Keratinocyte (primary cell): Measurements from ENCODE around the gene MGLL. TPM values are rescaled to one million over a fixed set of nuclear protein-coding genes. Genes with fewer than 3 reads are reported as not detected.

Source experiments
- DNase-seq: peaks from one replicate; pipeline ENCODE4 v3.0.0-alpha.2; 2011; ENCODE audit warnings: low read depth, missing footprints, low spot score
- FAIRE-seq: peaks from 2 replicates; lab custom pipeline; 2011; peaks lifted over from hg19 to GRCh38; lab: Jason Lieb, UNC
- H2AFZ ChIP-seq: 2 replicates; pipeline ENCODE4 v1.6.0; 2012; ENCODE audit warnings: low read length, control low read depth, inconsistent platforms; ENCODE audit not compliant: control insufficient read depth
- H3K27ac ChIP-seq: 2 replicates; pipeline ENCODE4 v1.5.1; 2011; ENCODE audit warnings: low read length; ENCODE audit not compliant: control insufficient read depth, insufficient read depth
- H3K27me3 ChIP-seq: 3 replicates; pipeline ENCODE4 v1.6.0; 2011; ENCODE audit warnings: low read length; ENCODE audit not compliant: control insufficient read depth, insufficient read depth; ENCODE audit errors: extremely low read depth
- H3K36me3 ChIP-seq, 2 experiments: 2 replicates in 1 of 2; 3 replicates in 1 of 2; pipeline ENCODE4 v1.5.1; 2011; ENCODE audit warnings: low read length in 2 of 2, mild to moderate bottlenecking in 1 of 2; ENCODE audit not compliant: control insufficient read depth in 2 of 2, insufficient read depth in 2 of 2; ENCODE audit errors: extremely low read depth in 1 of 2
- H3K4me1 ChIP-seq: 3 replicates; pipeline ENCODE4 v1.5.1; 2011; ENCODE audit warnings: low read length; ENCODE audit not compliant: control insufficient read depth, insufficient read depth; ENCODE audit errors: extremely low read depth
- H3K4me2 ChIP-seq: 3 replicates; pipeline ENCODE4 v1.6.0; 2011; ENCODE audit warnings: low read depth, low read length; ENCODE audit not compliant: control insufficient read depth, insufficient read depth; ENCODE audit errors: extremely low read depth
- H3K4me3 ChIP-seq, 3 experiments: fragments of 200-600 bp in 1 of 3; sonication (generic) in 1 of 3; 2 replicates in 2 of 3; 3 replicates in 1 of 3; pipeline ENCODE4 v1.5.1; 2011 to 2016; ENCODE audit warnings: low read length in 3 of 3, mild to moderate bottlenecking in 3 of 3, control low read depth in 2 of 3, inconsistent platforms in 1 of 3, low read depth in 1 of 3, mixed read lengths in 1 of 3, mixed run types in 1 of 3, moderate library complexity in 1 of 3; ENCODE audit not compliant: control insufficient read depth in 2 of 3, insufficient read depth in 2 of 3; ENCODE audit errors: extremely low read depth in 1 of 3
- H3K79me2 ChIP-seq: 2 replicates; pipeline ENCODE4 v1.6.0; 2012; ENCODE audit warnings: low read length; ENCODE audit not compliant: control insufficient read depth, insufficient read depth
- H3K9ac ChIP-seq: 3 replicates; pipeline ENCODE4 v1.6.0; 2011; ENCODE audit warnings: low read length; ENCODE audit not compliant: control insufficient read depth, insufficient read depth; ENCODE audit errors: extremely low read depth
- H3K9me1 ChIP-seq: 3 replicates; pipeline ENCODE4 v1.6.0; 2011; ENCODE audit warnings: low read length; ENCODE audit not compliant: control insufficient read depth, insufficient read depth; ENCODE audit errors: extremely low read depth
- H3K9me3 ChIP-seq: 2 replicates; pipeline ENCODE4 v1.5.1; 2012; ENCODE audit warnings: low read depth, low read length; ENCODE audit not compliant: control insufficient read depth
- H4K20me1 ChIP-seq: 3 replicates; pipeline ENCODE4 v1.6.0; 2011; ENCODE audit warnings: low read length; ENCODE audit not compliant: control insufficient read depth, insufficient read depth; ENCODE audit errors: extremely low read depth
- CTCF ChIP-seq, 3 experiments: IDR thresholded peaks in 1 of 3; conservative IDR thresholded peaks in 1 of 3; optimal IDR thresholded peaks in 1 of 3; 2 replicates in 2 of 3; 3 replicates in 1 of 3; pipeline versions ENCODE3 to v1.5.1; 2011; ENCODE audit warnings: low read length in 3 of 3, mild to moderate bottlenecking in 3 of 3, moderate library complexity in 2 of 3, control low read depth in 1 of 3, inconsistent platforms in 1 of 3; ENCODE audit not compliant: insufficient read depth in 2 of 3; ENCODE audit errors: extremely low read depth in 1 of 3
- EZH2 ChIP-seq: IDR thresholded peaks from one replicate; pipeline ENCODE4 v1.6.1; 2012; ENCODE audit warnings: inconsistent platforms, mild to moderate bottlenecking, low read length, moderate library complexity
- dilution Hi-C: fragments of 300-500 bp; cut with MboI; formaldehyde crosslinking; loops from one replicate; pipeline ENCODE4 v1.7.0; 2020; ENCODE audit warnings: low sequenced_read_pairs; ENCODE audit not compliant: extremely low pct_ligation_motif_present
- polyA plus RNA-seq, 5 experiments: library from polyadenylated mRNA; depleted of rRNA in 3 of 5; stranded (reverse) in 3 of 5; stranded (forward) in 1 of 5; unstranded in 1 of 5; fragments of >200 nt; gene quantifications; 1 replicate in 1 of 5; 2 replicates in 3 of 5; 3 replicates in 1 of 5; pipeline versions ENCODE4 v1.2.1 to v1.2.3, GENCODE V29; 2011 to 2012; ENCODE audit warnings: missing spikeins in 2 of 5, low read depth in 1 of 5, low replicate concordance in 1 of 5

MGLL gene
- polyA plus RNA-seq, 1 donor (not counting 4 experiments of a cell fraction or from before 2014, with no cell fraction given), result 17.8 TPM

DNA sequence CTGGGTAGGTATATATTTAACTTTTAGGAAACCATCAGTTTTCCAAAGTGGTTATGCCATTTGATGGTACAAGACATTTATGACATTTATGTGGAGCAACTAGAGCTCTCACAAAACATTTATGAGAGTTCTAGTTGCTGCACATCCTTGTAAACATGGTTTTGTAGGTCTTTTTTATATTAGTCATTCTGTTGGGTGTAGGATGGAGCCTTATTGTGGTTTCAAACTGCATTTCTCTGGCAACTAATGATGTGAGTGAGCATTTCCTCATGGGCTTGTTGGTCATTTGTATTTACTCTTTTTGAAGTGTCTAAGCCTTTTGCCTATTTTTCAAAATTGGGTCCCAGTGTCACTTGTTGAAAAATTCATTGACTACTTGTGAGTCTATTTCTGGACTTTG is 45.7 kb upstream of the MGLL start:
- DNase-seq, result no peak
- dilution Hi-C loops, result no loop called here
- TF ChIP-seq EZH2 (no peak), CTCF (optimal IDR thresholded peaks at IDR 0.05 in 1 of 3, IDR thresholded peaks at IDR 0.05 in 1 of 3, conservative IDR thresholded peaks at IDR 0.05 in 1 of 3; ENCODE audit: extremely low read depth in 1 of 3, insufficient read depth in 2 of 3, low read length in 3 of 3) (no peak)
- Histone ChIP-seq H3K4me3 (no peak overlapping the region), H2AFZ (no peak overlapping the region), H3K36me3 (no peaks in the 10 kb centered on the region), H3K27ac (no peak overlapping the region), H3K9ac (no peak overlapping the region), H3K79me2 (no peaks in the 10 kb centered on the region), H3K27me3 (no peaks in the 10 kb centered on the region), H3K4me2 (no peak overlapping the region), H4K20me1 (no peaks in the 10 kb centered on the region), H3K9me1 (no peaks in the 10 kb centered on the region), H3K9me3 (no peaks in the 10 kb centered on the region), H3K4me1 (no peaks in the 10 kb centered on the region)
- no peak for FAIRE-seq

GRCh38 chr3:127867412-127867811 is 45.1 kb upstream of the MGLL start:
- no peak for TF ChIP-seq EZH2
- no peak for TF ChIP-seq CTCF (optimal IDR thresholded peaks at IDR 0.05 in 1 of 3, IDR thresholded peaks at IDR 0.05 in 1 of 3, conservative IDR thresholded peaks at IDR 0.05 in 1 of 3; ENCODE audit: extremely low read depth in 1 of 3, insufficient read depth in 2 of 3, low read length in 3 of 3)
- dilution Hi-C loops, result no loop called here
- DNase-seq (no peak), FAIRE-seq (no peak)
- H3K27me3 ChIP-seq, result no peaks in the 10 kb centered on the region
- no peak overlapping the region for H3K9ac ChIP-seq
- H4K20me1 ChIP-seq, result no peaks in the 10 kb centered on the region
- no peaks in the 10 kb centered on the region for H3K79me2 ChIP-seq
- no peak overlapping the region for H2AFZ ChIP-seq
- H3K36me3 ChIP-seq, result no peaks in the 10 kb centered on the region
- no peak overlapping the region for H3K4me2 ChIP-seq
- no peak overlapping the region for H3K4me3 ChIP-seq
- no peaks in the 10 kb centered on the region for H3K9me3 ChIP-seq
- no peaks in the 10 kb centered on the region for H3K9me1 ChIP-seq
- no peak overlapping the region for H3K27ac ChIP-seq
- H3K4me1 ChIP-seq, result no peaks in the 10 kb centered on the region
